ENCODE measurements around the gene BICDL1.

Gene BICDL1

GRCh38 chr12:120060196-120060595 is 71.2 kb downstream of the BICDL1 start:
- no peak overlapping the region for H2AFZ ChIP-seq (ENCODE audit: low read length)

GRCh38 chr12:120060717-120061116 is 71.7 kb downstream of the BICDL1 start:
- H3K4me3 ChIP-seq (ENCODE audit: low read length, poor library complexity, severe bottlenecking), result no peak overlapping the region
- no peaks in the 10 kb centered on the region for H3K36me3 ChIP-seq (ENCODE audit: insufficient read depth, low read length)
- no peak for TF ChIP-seq EZH2phosphoT487 (IDR thresholded peaks at IDR 0.05; ENCODE audit: borderline replicate concordance)
- no peak for TF ChIP-seq CTCF (conservative IDR thresholded peaks at IDR 0.05; ENCODE audit: low read length)
- H3K9me3 ChIP-seq (ENCODE audit: insufficient read depth, low read depth, low read length), result no peaks in the 10 kb centered on the region
- H3K4me1 ChIP-seq (ENCODE audit: insufficient read depth, low read length, poor library complexity, severe bottlenecking), result no peaks in the 10 kb centered on the region
- H3K4me2 ChIP-seq (ENCODE audit: low read depth, low read length, poor library complexity, severe bottlenecking), result no peak overlapping the region
- H3K79me2 ChIP-seq (ENCODE audit: insufficient read depth, low read length), result no peaks in the 10 kb centered on the region
- no peaks in the 10 kb centered on the region for H3K9me2 ChIP-seq (replicated peaks; ENCODE audit: low read depth, low read length)
- H3K27me3 ChIP-seq (ENCODE audit: insufficient read depth, low read length, poor library complexity, severe bottlenecking), result no peaks in the 10 kb centered on the region
- H2AFZ ChIP-seq (ENCODE audit: low read length), result no peak overlapping the region
- H3F3A ChIP-seq (ENCODE audit: low read depth), result no peaks in the 10 kb centered on the region
- H3K9ac ChIP-seq (ENCODE audit: low read depth, low read length, poor library complexity, severe bottlenecking), result no peak overlapping the region
- no peaks in the 10 kb centered on the region for H4K20me1 ChIP-seq (ENCODE audit: insufficient read depth, low read length, poor library complexity, severe bottlenecking)

More at GRCh38 chr12:120060196-120060595, 71.2 kb downstream of the BICDL1 start:
- Histone ChIP-seq H3K79me2 (ENCODE audit: insufficient read depth, low read length) (no peaks in the 10 kb centered on the region), H4K20me1 (ENCODE audit: insufficient read depth, low read length, poor library complexity, severe bottlenecking) (no peaks in the 10 kb centered on the region), H3K36me3 (ENCODE audit: insufficient read depth, low read length) (no peaks in the 10 kb centered on the region), H3F3A (ENCODE audit: low read depth) (no peaks in the 10 kb centered on the region), H3K9me2 (replicated peaks; ENCODE audit: low read depth, low read length) (no peaks in the 10 kb centered on the region), H3K4me1 (ENCODE audit: insufficient read depth, low read length, poor library complexity, severe bottlenecking) (no peaks in the 10 kb centered on the region), H3K27me3 (ENCODE audit: insufficient read depth, low read length, poor library complexity, severe bottlenecking) (no peaks in the 10 kb centered on the region), H3K4me3 (ENCODE audit: low read length, poor library complexity, severe bottlenecking) (no peak overlapping the region), H3K4me2 (ENCODE audit: low read depth, low read length, poor library complexity, severe bottlenecking) (no peak overlapping the region), H3K9me3 (ENCODE audit: insufficient read depth, low read depth, low read length) (no peaks in the 10 kb centered on the region), H3K9ac (ENCODE audit: low read depth, low read length, poor library complexity, severe bottlenecking) (no peak overlapping the region)
- TF ChIP-seq EZH2phosphoT487 (IDR thresholded peaks at IDR 0.05; ENCODE audit: borderline replicate concordance) (no peak), CTCF (conservative IDR thresholded peaks at IDR 0.05; ENCODE audit: low read length) (no peak)

- no peaks in the 10 kb centered on the region for H3K36me3 ChIP-seq (ENCODE audit: insufficient read depth, low read length)
- no peaks in the 10 kb centered on the region for H4K20me1 ChIP-seq (ENCODE audit: insufficient read depth, low read length, poor library complexity, severe bottlenecking)
- no peak for TF ChIP-seq EZH2phosphoT487 (IDR thresholded peaks at IDR 0.05; ENCODE audit: borderline replicate concordance)
- TF ChIP-seq CTCF (conservative IDR thresholded peaks at IDR 0.05; ENCODE audit: low read length), result no peak
- H3K9ac ChIP-seq (ENCODE audit: low read depth, low read length, poor library complexity, severe bottlenecking), result no peak overlapping the region
- no peaks in the 10 kb centered on the region for H3K4me1 ChIP-seq (ENCODE audit: insufficient read depth, low read length, poor library complexity, severe bottlenecking)
- no peaks in the 10 kb centered on the region for H3K9me3 ChIP-seq (ENCODE audit: insufficient read depth, low read depth, low read length)
- no peaks in the 10 kb centered on the region for H3K79me2 ChIP-seq (ENCODE audit: insufficient read depth, low read length)
- no peak overlapping the region for H2AFZ ChIP-seq (ENCODE audit: low read length)
- H3F3A ChIP-seq (ENCODE audit: low read depth), result no peaks in the 10 kb centered on the region
- H3K27me3 ChIP-seq (ENCODE audit: insufficient read depth, low read length, poor library complexity, severe bottlenecking), result no peaks in the 10 kb centered on the region
- no peak overlapping the region for H3K4me3 ChIP-seq (ENCODE audit: low read length, poor library complexity, severe bottlenecking)
- H3K4me2 ChIP-seq (ENCODE audit: low read depth, low read length, poor library complexity, severe bottlenecking), result no peak overlapping the region
- no peaks in the 10 kb centered on the region for H3K9me2 ChIP-seq (replicated peaks; ENCODE audit: low read depth, low read length)
Observed at GRCh38 chr12:120061575-120062214, 72.7 kb downstream of the BICDL1 start.
